Upper lobe of left lung (tissue), 4 donors: ENCODE data around the gene ABR.

Source experiments
- EP300 ChIP-seq, 4 donors: sonication (generic); formaldehyde crosslinking; IDR thresholded peaks; one replicate each; pipeline ENCODE4 v1.5.1; 2017; ENCODE audit warnings: antibody characterized with exemption in 4 of 4, control low read depth in 2 of 4
- POLR2A ChIP-seq, 4 donors: fragments of 450-650 bp; IDR thresholded peaks; one replicate each; pipeline ENCODE4 v1.5.1; 2016 to 2017; ENCODE audit warnings: antibody characterized with exemption in 4 of 4, mild to moderate bottlenecking in 2 of 4
- TF ChIP-seq, protein P1 (sequence below), 6 experiments: fragments of 450-650 bp in 4 of 6; fragments of 200-600 bp in 2 of 6; sonication (generic) in 2 of 6; IDR thresholded peaks; one replicate each; pipeline ENCODE4 v1.5.1; 2016 to 2019; ENCODE audit warnings: antibody characterized with exemption in 6 of 6

DNA sequence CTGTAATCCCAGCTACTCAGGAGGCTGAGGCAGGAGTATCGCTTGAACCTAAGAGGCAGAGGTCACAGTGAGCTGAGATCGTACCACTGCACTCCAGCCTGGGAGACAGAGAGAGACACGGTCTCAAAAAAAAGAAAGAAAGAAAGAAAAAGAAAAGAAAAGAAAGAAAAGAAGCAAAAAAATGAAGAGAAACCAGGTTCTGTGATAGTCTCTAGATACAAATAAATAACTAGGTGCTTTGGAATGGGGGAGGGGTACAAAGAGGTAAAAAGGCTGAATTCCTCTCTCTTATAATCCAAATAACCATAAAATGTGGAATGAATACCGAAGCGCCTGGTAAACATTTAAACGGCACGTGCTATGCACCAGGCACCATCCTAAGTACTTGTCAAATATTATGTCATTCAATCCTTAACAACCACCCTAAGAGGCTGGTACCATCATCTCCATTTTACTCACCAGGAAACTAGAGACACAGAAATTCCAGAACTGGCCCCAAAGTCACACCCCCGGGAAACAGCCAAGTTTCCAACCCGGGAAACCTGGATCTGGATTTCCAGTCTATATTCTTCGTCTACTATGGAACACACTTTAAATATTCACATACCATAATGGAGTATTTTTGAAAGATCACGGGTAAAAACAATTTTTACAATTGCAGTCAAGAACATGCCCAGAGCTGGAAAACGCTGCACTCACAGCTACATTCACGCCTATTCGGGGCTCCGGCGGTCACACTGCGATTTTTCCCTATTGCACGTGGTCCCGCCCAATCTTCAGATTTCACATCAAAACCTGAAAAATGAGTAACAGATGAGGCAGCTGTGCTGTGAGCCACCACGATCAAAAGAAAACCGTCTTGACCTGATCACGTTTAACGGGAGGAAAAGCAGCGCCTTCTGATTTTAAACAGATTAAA, 210.7 kb downstream of the ABR start:
- no peak for TF ChIP-seq POLR2A (IDR thresholded peaks at IDR 0.05)
- TF ChIP-seq, protein P1, sequence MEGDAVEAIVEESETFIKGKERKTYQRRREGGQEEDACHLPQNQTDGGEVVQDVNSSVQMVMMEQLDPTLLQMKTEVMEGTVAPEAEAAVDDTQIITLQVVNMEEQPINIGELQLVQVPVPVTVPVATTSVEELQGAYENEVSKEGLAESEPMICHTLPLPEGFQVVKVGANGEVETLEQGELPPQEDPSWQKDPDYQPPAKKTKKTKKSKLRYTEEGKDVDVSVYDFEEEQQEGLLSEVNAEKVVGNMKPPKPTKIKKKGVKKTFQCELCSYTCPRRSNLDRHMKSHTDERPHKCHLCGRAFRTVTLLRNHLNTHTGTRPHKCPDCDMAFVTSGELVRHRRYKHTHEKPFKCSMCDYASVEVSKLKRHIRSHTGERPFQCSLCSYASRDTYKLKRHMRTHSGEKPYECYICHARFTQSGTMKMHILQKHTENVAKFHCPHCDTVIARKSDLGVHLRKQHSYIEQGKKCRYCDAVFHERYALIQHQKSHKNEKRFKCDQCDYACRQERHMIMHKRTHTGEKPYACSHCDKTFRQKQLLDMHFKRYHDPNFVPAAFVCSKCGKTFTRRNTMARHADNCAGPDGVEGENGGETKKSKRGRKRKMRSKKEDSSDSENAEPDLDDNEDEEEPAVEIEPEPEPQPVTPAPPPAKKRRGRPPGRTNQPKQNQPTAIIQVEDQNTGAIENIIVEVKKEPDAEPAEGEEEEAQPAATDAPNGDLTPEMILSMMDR (IDR thresholded peaks at IDR 0.05), result no peak
- peak in 1 of 4 donors; percentile 14 for TF ChIP-seq EP300 (IDR thresholded peaks at IDR 0.05)
